ELR (cell line): Measurements from ENCODE around the gene VNN1.
"Not testable (repeated sequence)": the region's sequence is repeated elsewhere in the genome, so short reads cannot be mapped to it uniquely, and the experiment has no call there.

ENCODE experiments used
- DNase-seq: peaks from one replicate; pipeline ENCODE4 v3.0.0-alpha.2; 2015; ENCODE audit warnings: low read depth

VNN1 gene

DNA sequence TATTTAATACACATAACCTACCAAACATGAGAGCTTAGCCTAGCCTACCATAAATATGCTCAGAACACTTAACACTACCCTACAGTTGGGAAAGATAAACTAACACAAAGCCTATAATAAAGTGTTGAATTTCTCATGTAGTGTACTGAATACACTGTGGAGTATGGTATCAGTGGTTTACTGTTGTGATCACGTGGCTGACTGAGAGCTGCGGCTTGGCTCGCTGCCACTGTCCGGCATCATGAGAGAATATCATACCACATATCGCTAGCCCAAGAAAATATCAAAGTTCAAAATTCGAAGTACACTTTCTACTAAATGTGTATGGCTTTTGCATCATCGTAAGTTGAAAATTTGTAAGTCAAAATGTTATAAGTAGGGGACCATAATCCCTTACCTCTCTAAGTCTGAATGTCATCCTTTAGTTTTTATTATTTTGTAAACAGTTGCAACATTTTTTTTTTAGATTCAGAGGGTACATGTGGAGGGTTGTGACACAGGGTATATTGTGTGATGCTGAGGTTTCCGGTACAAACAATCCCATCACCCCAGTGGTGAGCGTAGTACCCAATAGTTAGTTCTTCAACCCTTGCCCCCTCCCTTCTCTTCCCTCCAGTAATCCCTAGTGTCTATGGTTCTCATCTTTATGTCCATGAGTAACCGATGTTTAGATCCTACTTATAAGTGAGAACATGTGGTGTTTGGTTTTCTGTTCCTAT, 40.3 kb downstream of the VNN1 start:
- DNase-seq, result peak; percentile 7

DNA sequence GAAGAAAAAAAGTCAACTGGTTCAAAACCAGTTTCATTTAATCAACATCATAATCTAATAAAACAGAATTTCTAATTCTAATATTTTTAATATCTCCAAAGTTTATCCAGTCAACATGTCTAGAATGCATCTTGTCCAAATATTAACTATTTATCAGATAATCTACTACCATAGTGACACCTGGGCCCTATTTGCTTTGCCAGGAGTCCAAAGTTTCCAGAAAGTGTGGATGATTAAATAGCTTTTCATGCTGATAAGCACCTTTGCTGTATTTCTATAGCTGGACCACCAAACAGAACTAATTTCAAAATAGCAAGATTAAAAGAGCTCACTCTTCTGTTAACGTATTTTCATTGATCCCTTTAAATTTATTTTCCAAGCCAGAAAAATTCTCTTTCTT, 42.6 kb downstream of the VNN1 start:
- DNase-seq, result no peak

DNA sequence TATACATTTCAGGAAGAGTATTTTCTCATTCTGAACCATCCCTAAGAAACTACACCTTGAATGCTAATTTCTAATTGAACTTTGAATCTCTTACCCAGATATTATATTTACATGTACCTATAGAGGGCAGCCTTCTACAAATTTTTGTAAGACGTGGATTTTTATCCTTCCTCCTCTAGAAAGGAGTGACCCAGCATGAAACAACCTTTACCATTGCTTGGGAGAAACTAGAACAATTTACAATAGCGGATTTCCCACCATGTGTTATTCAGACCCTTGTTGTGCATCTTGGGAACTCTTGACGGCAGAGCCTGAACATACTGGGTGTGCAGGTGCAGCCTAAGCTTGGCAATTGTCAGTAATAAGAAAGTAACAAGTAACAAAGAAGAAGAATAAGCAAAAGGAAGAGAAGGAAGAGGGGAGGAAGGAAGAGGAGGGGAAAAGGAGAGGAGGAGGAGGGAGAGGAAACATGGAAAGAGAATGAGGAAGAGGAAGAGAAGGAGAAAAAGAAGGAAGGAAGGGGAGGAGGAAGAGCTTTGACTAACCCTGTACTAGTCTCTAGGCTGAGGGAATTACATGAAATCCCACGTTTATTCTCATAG, 44.1 kb downstream of the VNN1 start:
- peak; percentile 83 for DNase-seq

- no peak for DNase-seq
Observed at GRCh38 chr6:132666118-132666517, 47.7 kb downstream of the VNN1 start.

GRCh38 chr6:132664309-132665034, 49.4 kb downstream of the VNN1 start:
- peak; percentile 10 for DNase-seq

DNA sequence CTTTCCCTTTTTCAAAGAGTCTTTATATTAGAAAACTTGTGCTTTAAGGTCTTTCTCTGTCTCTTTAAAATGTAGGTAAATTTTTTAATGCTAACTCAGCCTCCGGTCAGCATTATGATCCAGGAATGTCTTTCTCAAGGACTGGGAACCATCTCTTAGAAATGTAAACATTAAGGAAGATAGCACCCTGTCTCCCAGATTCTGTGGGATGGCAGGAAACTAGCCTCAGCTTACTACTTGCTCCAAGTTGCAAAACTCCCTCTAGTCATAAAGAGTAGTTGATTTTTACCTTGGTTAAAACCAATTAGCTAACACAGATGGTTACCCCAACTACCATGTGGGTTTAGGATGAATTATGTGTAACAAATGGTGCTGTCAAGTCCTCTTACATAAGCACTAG, 50.2 kb downstream of the VNN1 start:
- peak; percentile 34 for DNase-seq

DNA sequence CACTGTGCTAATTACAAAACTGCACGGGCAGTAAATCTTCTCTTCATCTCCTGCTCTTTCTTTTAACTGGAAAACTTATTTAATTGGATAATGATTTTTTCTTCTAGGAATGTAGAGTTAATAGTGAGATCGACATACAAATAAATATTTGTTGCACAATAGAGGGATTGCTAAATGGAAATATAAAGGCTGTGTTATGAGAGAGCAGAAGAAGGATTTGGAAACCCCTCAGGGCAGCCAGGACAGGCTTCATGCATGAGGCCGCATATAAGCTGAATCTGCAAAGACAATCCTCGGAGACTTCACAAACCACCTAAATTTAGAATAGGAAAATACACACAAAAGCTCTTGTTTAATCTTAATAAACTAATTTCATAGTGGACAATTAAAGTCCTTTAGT, 51.9 kb downstream of the VNN1 start:
- no peak for DNase-seq

DNA sequence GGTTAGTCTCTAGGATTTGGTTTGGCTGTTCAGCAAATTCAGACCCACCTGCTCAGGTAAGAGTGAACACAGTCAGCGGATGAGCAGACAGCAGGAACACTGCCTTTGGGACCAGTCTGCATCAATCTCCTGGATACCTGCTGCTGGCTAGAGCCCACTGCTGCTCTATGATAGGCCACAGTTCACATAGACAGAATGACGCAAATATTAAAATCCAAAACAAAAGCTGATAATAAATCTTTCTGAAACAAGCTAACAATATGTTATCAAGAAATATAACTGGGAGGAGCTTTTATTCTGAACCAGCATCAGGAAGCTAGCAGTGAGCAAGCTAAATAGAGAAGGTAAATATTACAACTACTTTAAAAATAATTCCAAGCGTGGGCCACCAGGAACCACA, 54.8 kb downstream of the VNN1 start, which contains the start of gene TAAR1:
Gene TAAR1, minus strand, starts transcription at position 101 of the 400 bp plus-strand sequence. CDS start 13,179 bp downstream, outside the sequence.
- no peak for DNase-seq

- no peak for DNase-seq
Observed at GRCh38 chr6:132651062-132651461, 62.8 kb downstream of the VNN1 start.

DNA sequence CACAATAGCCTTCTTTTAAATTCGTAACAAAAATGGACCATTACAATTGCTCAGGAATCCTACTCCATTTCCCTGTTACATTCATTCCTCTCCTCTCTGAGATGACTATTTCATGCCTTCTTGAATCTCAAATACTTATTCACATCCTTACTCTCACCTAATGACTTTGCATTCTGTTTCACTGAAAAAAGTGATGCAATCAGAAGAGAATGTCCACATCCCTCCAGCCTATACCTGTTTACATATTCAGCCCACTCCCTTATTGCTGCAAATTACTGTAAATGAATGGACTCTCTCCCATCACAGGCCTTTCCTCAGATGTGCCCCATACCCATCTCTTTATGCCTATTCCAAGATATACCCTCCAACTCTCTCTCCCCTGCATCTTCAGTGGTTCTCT, 63.4 kb downstream of the VNN1 start:
- peak; percentile 23 for DNase-seq

DNA sequence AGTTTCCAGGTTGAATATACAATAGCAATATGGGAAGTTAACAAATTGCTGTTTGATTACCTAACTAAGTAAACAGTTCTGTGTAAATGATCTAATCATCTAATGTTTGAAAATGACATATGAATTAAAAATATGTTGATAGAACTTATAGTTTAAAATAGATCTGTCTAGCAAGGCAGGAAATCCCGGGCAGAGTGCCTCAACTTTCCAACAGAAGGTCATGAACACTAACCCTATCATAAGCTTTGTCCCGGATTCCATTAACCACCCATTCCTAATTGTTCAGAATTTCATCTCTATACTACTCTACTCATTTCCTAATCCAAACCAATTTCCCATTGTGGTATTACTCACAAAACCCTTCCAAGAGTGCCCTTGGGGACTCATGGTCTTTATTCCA, 65.0 kb downstream of the VNN1 start:
- no peak for DNase-seq

DNA sequence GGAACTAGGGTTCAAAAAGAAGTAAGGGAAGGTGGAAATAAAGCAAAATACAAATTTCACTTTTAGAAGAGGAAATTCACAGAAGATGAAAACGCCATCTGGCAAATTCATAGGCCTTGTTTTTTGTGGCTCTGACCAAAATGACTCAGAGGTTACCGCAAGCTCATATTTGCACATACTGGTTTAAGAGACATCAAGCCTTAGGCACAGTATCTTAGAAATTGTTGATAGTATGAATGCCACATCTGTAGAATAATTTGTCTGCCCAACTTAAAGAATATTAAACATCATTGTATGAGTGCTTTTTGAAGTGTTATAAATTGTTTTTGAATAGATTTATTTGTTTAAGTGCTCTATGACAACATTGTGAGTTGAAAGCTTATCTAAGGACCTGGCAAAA, 65.5 kb downstream of the VNN1 start:
- DNase-seq, result peak; percentile 88

- DNase-seq, result no peak
Observed at GRCh38 chr6:132643547-132643946, 70.3 kb downstream of the VNN1 start.

GRCh38 chr6:132637135-132637534, 76.7 kb downstream of the VNN1 start:
- DNase-seq, result not testable (repeated sequence)

DNA sequence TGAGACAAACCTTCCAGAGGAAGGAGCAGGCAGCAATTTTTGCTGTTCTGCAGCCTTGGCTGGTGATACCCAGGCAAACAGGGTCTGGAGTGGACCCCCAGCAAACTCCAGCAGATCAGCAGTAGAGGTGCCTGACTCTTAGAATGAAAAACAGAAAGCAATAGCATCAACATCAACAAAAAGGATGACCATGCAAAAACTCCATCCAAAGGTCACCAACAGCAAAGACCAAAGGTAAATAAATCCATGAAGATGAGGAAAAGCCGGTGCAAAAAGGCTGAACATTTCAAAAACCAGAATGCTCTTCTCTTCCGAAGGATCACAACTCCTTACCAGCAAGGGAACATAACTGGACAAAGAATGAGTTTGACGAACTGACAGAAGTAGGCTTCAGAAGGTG, 77.9 kb downstream of the VNN1 start:
- DNase-seq, result not testable (repeated sequence)

- DNase-seq, result not testable (repeated sequence)
Observed at GRCh38 chr6:132635288-132635687, 78.6 kb downstream of the VNN1 start.

GRCh38 chr6:132634796-132635195, 79.1 kb downstream of the VNN1 start:
- DNase-seq, result no peak

DNA sequence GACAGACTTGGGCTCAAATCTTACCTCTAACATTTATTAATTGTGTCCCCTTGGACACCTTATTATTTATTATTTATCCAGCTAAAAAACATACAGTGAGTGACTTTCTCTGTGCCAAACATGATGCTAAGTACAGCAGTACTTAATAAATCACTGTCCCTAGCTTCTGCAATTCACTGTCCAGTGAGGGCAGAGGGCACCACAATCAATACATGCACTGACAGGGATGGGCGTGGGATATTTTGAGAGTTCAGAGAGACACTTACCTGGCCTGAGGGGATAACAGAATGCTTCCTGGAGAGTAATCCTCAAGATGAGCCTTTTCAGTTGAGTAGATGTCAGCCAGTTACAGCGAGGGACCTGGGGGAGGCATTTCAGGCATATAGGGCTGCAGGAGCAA, 80.5 kb downstream of the VNN1 start:
- DNase-seq, result no peak
